Adrenal gland (tissue), 5 donors: ENCODE results near the gene TSKS.

Experiments
- POLR2A ChIP-seq, 2 donors: fragments of 450-650 bp; IDR thresholded peaks; one replicate each; pipeline ENCODE4 v1.6.1; 2017; ENCODE audit warnings: antibody characterized with exemption in 2 of 2, mild to moderate bottlenecking in 2 of 2, moderate library complexity in 1 of 2
- TF ChIP-seq, protein P1 (sequence below), 6 experiments: fragments of 450-650 bp in 4 of 6; fragments of 200-600 bp in 2 of 6; sonication (generic) in 1 of 6; IDR thresholded peaks; 1 replicate in 5 of 6; 2 replicates in 1 of 6; pipeline versions ENCODE4 v1.5.1 to v1.8.0; 2016 to 2021; ENCODE audit warnings: antibody characterized with exemption in 6 of 6, mild to moderate bottlenecking in 2 of 6, moderate library complexity in 1 of 6
- donor health status: DM: no; HTN: no; CAD: no.

DNA sequence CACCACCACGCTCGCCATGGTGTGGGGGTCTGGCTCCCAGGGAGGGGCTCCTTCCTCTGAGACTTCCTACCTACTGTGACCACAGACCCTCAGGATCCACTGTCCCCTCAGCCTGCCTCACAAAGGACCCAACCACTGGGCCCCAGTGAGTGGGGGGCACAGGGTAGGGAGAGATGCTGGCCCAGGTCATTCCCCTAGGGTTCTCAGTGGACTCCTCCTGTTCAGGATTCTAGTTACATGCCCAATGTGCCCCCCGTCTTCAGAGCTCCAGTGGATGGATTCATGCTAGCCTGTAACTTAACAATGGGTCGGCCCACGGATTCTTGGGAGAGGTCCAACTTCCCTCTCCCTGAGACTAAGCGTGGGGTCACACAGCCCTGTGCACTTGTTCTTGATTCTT is at the start of gene TSKS:
- TF ChIP-seq POLR2A (IDR thresholded peaks at IDR 0.05): no peak
- TF ChIP-seq, protein P1, sequence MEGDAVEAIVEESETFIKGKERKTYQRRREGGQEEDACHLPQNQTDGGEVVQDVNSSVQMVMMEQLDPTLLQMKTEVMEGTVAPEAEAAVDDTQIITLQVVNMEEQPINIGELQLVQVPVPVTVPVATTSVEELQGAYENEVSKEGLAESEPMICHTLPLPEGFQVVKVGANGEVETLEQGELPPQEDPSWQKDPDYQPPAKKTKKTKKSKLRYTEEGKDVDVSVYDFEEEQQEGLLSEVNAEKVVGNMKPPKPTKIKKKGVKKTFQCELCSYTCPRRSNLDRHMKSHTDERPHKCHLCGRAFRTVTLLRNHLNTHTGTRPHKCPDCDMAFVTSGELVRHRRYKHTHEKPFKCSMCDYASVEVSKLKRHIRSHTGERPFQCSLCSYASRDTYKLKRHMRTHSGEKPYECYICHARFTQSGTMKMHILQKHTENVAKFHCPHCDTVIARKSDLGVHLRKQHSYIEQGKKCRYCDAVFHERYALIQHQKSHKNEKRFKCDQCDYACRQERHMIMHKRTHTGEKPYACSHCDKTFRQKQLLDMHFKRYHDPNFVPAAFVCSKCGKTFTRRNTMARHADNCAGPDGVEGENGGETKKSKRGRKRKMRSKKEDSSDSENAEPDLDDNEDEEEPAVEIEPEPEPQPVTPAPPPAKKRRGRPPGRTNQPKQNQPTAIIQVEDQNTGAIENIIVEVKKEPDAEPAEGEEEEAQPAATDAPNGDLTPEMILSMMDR (IDR thresholded peaks at IDR 0.05): no peak
